ENCODE data around the gene PGF.

GRCh38 chr14:74953686-74954085 lies 1.7 kb downstream of the PGF start:
- TF ChIP-seq CTCF (IDR thresholded peaks at IDR 0.05), result no peak
- no peak for TF ChIP-seq POLR2AphosphoS5 (IDR thresholded peaks at IDR 0.05)
- no peak for TF ChIP-seq POLR2A (IDR thresholded peaks at IDR 0.05)

Data from upper lobe of left lung (tissue), 4 donors.